Keratinocyte (primary cell): ENCODE measurements around the gene ITPR2. TPM values are rescaled to one million over a fixed set of nuclear protein-coding genes. Genes with fewer than 3 reads are reported as not detected.

ENCODE experiments used
- DNase-seq: peaks from one replicate; pipeline ENCODE4 v3.0.0-alpha.2; 2011; ENCODE audit warnings: low read depth, missing footprints, low spot score
- FAIRE-seq: peaks from 2 replicates; lab custom pipeline; 2011; peaks lifted over from hg19 to GRCh38; lab: Jason Lieb, UNC
- H2AFZ ChIP-seq: 2 replicates; pipeline ENCODE4 v1.6.0; 2012; ENCODE audit warnings: low read length, control low read depth, inconsistent platforms; ENCODE audit not compliant: control insufficient read depth
- H3K27ac ChIP-seq: 2 replicates; pipeline ENCODE4 v1.5.1; 2011; ENCODE audit warnings: low read length; ENCODE audit not compliant: control insufficient read depth, insufficient read depth
- H3K27me3 ChIP-seq: 3 replicates; pipeline ENCODE4 v1.6.0; 2011; ENCODE audit warnings: low read length; ENCODE audit not compliant: control insufficient read depth, insufficient read depth; ENCODE audit errors: extremely low read depth
- H3K36me3 ChIP-seq, 2 experiments: 2 replicates in 1 of 2; 3 replicates in 1 of 2; pipeline ENCODE4 v1.5.1; 2011; ENCODE audit warnings: low read length in 2 of 2, mild to moderate bottlenecking in 1 of 2; ENCODE audit not compliant: control insufficient read depth in 2 of 2, insufficient read depth in 2 of 2; ENCODE audit errors: extremely low read depth in 1 of 2
- H3K4me1 ChIP-seq: 3 replicates; pipeline ENCODE4 v1.5.1; 2011; ENCODE audit warnings: low read length; ENCODE audit not compliant: control insufficient read depth, insufficient read depth; ENCODE audit errors: extremely low read depth
- H3K4me2 ChIP-seq: 3 replicates; pipeline ENCODE4 v1.6.0; 2011; ENCODE audit warnings: low read depth, low read length; ENCODE audit not compliant: control insufficient read depth, insufficient read depth; ENCODE audit errors: extremely low read depth
- H3K4me3 ChIP-seq, 3 experiments: fragments of 200-600 bp in 1 of 3; sonication (generic) in 1 of 3; 2 replicates in 2 of 3; 3 replicates in 1 of 3; pipeline ENCODE4 v1.5.1; 2011 to 2016; ENCODE audit warnings: low read length in 3 of 3, mild to moderate bottlenecking in 3 of 3, control low read depth in 2 of 3, inconsistent platforms in 1 of 3, low read depth in 1 of 3, mixed read lengths in 1 of 3, mixed run types in 1 of 3, moderate library complexity in 1 of 3; ENCODE audit not compliant: control insufficient read depth in 2 of 3, insufficient read depth in 2 of 3; ENCODE audit errors: extremely low read depth in 1 of 3
- H3K79me2 ChIP-seq: 2 replicates; pipeline ENCODE4 v1.6.0; 2012; ENCODE audit warnings: low read length; ENCODE audit not compliant: control insufficient read depth, insufficient read depth
- H3K9ac ChIP-seq: 3 replicates; pipeline ENCODE4 v1.6.0; 2011; ENCODE audit warnings: low read length; ENCODE audit not compliant: control insufficient read depth, insufficient read depth; ENCODE audit errors: extremely low read depth
- H3K9me1 ChIP-seq: 3 replicates; pipeline ENCODE4 v1.6.0; 2011; ENCODE audit warnings: low read length; ENCODE audit not compliant: control insufficient read depth, insufficient read depth; ENCODE audit errors: extremely low read depth
- H3K9me3 ChIP-seq: 2 replicates; pipeline ENCODE4 v1.5.1; 2012; ENCODE audit warnings: low read depth, low read length; ENCODE audit not compliant: control insufficient read depth
- H4K20me1 ChIP-seq: 3 replicates; pipeline ENCODE4 v1.6.0; 2011; ENCODE audit warnings: low read length; ENCODE audit not compliant: control insufficient read depth, insufficient read depth; ENCODE audit errors: extremely low read depth
- EZH2 ChIP-seq: IDR thresholded peaks from one replicate; pipeline ENCODE4 v1.6.1; 2012; ENCODE audit warnings: inconsistent platforms, mild to moderate bottlenecking, low read length, moderate library complexity
- dilution Hi-C: fragments of 300-500 bp; cut with MboI; formaldehyde crosslinking; loops from one replicate; pipeline ENCODE4 v1.7.0; 2020; ENCODE audit warnings: low sequenced_read_pairs; ENCODE audit not compliant: extremely low pct_ligation_motif_present
- polyA plus RNA-seq, 5 experiments: library from polyadenylated mRNA; depleted of rRNA in 3 of 5; stranded (reverse) in 3 of 5; stranded (forward) in 1 of 5; unstranded in 1 of 5; fragments of >200 nt; gene quantifications; 1 replicate in 1 of 5; 2 replicates in 3 of 5; 3 replicates in 1 of 5; pipeline versions ENCODE4 v1.2.1 to v1.2.3, GENCODE V29; 2011 to 2012; ENCODE audit warnings: missing spikeins in 2 of 5, low read depth in 1 of 5, low replicate concordance in 1 of 5
- TF ChIP-seq, protein P1 (sequence below), 3 experiments: IDR thresholded peaks in 1 of 3; conservative IDR thresholded peaks in 1 of 3; optimal IDR thresholded peaks in 1 of 3; 2 replicates in 2 of 3; 3 replicates in 1 of 3; pipeline versions ENCODE3 to v1.5.1; 2011; ENCODE audit warnings: low read length in 3 of 3, mild to moderate bottlenecking in 3 of 3, moderate library complexity in 2 of 3, control low read depth in 1 of 3, inconsistent platforms in 1 of 3; ENCODE audit not compliant: insufficient read depth in 2 of 3; ENCODE audit errors: extremely low read depth in 1 of 3

The ITPR2 gene
- polyA plus RNA-seq, 1 donor (not counting 4 experiments of a cell fraction or from before 2014, with no cell fraction given): 7.6 TPM

DNA sequence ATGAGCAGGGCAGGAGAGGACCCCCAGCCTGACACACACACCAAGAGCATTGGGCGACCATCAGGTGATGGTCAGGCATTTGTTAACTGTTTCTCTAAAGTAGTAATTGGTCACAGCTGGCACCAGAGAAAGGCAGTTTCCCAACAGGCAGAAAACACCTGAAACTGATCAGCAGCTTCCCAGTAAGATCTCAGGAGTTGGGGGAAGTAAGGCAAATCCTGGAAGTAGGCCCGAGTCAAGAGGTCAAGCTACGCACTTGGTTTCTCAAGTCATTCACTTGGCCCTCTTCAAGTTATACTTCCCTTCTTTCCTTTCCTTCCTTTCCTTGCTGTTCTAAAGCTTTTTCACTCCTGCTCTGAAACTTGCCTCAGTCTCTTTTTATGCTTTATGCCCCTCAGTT, 501.9 kb downstream of the ITPR2 start:
- H3K9ac ChIP-seq: no peak overlapping the region
- no peak for DNase-seq
- no peak overlapping the region for H3K27ac ChIP-seq
- H3K27me3 ChIP-seq: no peaks in the 10 kb centered on the region
- H3K4me3 ChIP-seq: no peak overlapping the region
- H3K4me2 ChIP-seq: no peak overlapping the region
- no peak overlapping the region for H2AFZ ChIP-seq
- no peak for FAIRE-seq
- no peaks in the 10 kb centered on the region for H3K9me3 ChIP-seq
- dilution Hi-C loops: no loop called here
- no peaks in the 10 kb centered on the region for H3K9me1 ChIP-seq
- TF ChIP-seq, protein P1, sequence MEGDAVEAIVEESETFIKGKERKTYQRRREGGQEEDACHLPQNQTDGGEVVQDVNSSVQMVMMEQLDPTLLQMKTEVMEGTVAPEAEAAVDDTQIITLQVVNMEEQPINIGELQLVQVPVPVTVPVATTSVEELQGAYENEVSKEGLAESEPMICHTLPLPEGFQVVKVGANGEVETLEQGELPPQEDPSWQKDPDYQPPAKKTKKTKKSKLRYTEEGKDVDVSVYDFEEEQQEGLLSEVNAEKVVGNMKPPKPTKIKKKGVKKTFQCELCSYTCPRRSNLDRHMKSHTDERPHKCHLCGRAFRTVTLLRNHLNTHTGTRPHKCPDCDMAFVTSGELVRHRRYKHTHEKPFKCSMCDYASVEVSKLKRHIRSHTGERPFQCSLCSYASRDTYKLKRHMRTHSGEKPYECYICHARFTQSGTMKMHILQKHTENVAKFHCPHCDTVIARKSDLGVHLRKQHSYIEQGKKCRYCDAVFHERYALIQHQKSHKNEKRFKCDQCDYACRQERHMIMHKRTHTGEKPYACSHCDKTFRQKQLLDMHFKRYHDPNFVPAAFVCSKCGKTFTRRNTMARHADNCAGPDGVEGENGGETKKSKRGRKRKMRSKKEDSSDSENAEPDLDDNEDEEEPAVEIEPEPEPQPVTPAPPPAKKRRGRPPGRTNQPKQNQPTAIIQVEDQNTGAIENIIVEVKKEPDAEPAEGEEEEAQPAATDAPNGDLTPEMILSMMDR (optimal IDR thresholded peaks at IDR 0.05 in 1 of 3, IDR thresholded peaks at IDR 0.05 in 1 of 3, conservative IDR thresholded peaks at IDR 0.05 in 1 of 3; ENCODE audit: extremely low read depth in 1 of 3, insufficient read depth in 2 of 3, low read length in 3 of 3): no peak
- TF ChIP-seq EZH2: no peak
- no peaks in the 10 kb centered on the region for H3K4me1 ChIP-seq
- H3K36me3 ChIP-seq: no peaks in the 10 kb centered on the region
- no peaks in the 10 kb centered on the region for H3K79me2 ChIP-seq
- no peaks in the 10 kb centered on the region for H4K20me1 ChIP-seq

GRCh38 chr12:26327975-26328644, 504.9 kb downstream of the ITPR2 start:
- Histone ChIP-seq H3K4me2 (no peak overlapping the region), H3K27ac (no peak overlapping the region), H3K9me3 (no peaks in the 10 kb centered on the region), H3K27me3 (no peaks in the 10 kb centered on the region), H3K79me2 (no peaks in the 10 kb centered on the region), H3K9me1 (no peaks in the 10 kb centered on the region), H3K9ac (no peak overlapping the region), H3K4me3 (no peak overlapping the region), H2AFZ (no peak overlapping the region), H4K20me1 (no peaks in the 10 kb centered on the region), H3K4me1 (no peaks in the 10 kb centered on the region), H3K36me3 (no peaks in the 10 kb centered on the region)
- dilution Hi-C loops: no loop called here
- no peak for FAIRE-seq
- TF ChIP-seq EZH2: no peak
- TF ChIP-seq, protein P1 (optimal IDR thresholded peaks at IDR 0.05 in 1 of 3, IDR thresholded peaks at IDR 0.05 in 1 of 3, conservative IDR thresholded peaks at IDR 0.05 in 1 of 3; ENCODE audit: extremely low read depth in 1 of 3, insufficient read depth in 2 of 3, low read length in 3 of 3): no peak
- no peak for DNase-seq
